ENCODE results near the gene DGAT2. TPM values are rescaled to one million over a fixed set of nuclear protein-coding genes. Genes with fewer than 3 reads are reported as not detected.

Gene DGAT2
- total RNA-seq, 2 donors from 2014 or later = 6.0 to 14.2 TPM

- Histone ChIP-seq H3K4me3 (ENCODE audit: low read length) (no peak overlapping the region), H3K27me3 (ENCODE audit: control insufficient read depth, insufficient read depth, low read length, poor library complexity, severe bottlenecking) (no peaks in the 10 kb centered on the region), H3K9me3 (ENCODE audit: control insufficient read depth, low read length) (no peaks in the 10 kb centered on the region), H3K36me3 (ENCODE audit: control insufficient read depth, insufficient read depth, low read length) (no peaks in the 10 kb centered on the region), H3K9ac (ENCODE audit: extremely low read depth, low read length, poor library complexity, severe bottlenecking) (no peak overlapping the region), H3K4me1 (ENCODE audit: control insufficient read depth, insufficient read depth, low read length) (no peaks in the 10 kb centered on the region), H3K27ac (ENCODE audit: low read depth, low read length) (no peak overlapping the region)
- no peak for DNase-seq
- TF ChIP-seq CTCF (conservative IDR thresholded peaks at IDR 0.05) = no peak
- no peaks in the 10 kb centered on the region for H3K9me3 Mint-ChIP-seq
- H3K4me1 Mint-ChIP-seq = peaks cover 27% of the 10 kb centered on the region
- H3K27me3 Mint-ChIP-seq (ENCODE audit: insufficient read depth) = peaks cover 19% of the 10 kb centered on the region
- H3K27ac Mint-ChIP-seq = no peak overlapping the region
- H3K4me3 Mint-ChIP-seq = no peak overlapping the region
- 94 to 96% methylated on average over 3 of the region's 3 CpGs for WGBS, 2 experiments (ENCODE audit: insufficient coverage in 1 of 2, insufficient read length in 1 of 2)
- no peaks in the 10 kb centered on the region for H3K36me3 Mint-ChIP-seq (ENCODE audit: low read depth)
These were observed 7.7 kb upstream of the DGAT2 start for GRCh38 chr11:75760710-75761493.

GRCh38 chr11:75762158-75762557, 6.4 kb upstream of the DGAT2 start:
- no peak overlapping the region for H3K27ac Mint-ChIP-seq
- no peak for DNase-seq
- Histone ChIP-seq H3K36me3 (ENCODE audit: control insufficient read depth, insufficient read depth, low read length) (no peaks in the 10 kb centered on the region), H3K27ac (ENCODE audit: low read depth, low read length) (no peak overlapping the region), H3K9me3 (ENCODE audit: control insufficient read depth, low read length) (no peaks in the 10 kb centered on the region), H3K9ac (ENCODE audit: extremely low read depth, low read length, poor library complexity, severe bottlenecking) (no peak overlapping the region), H3K27me3 (ENCODE audit: control insufficient read depth, insufficient read depth, low read length, poor library complexity, severe bottlenecking) (no peaks in the 10 kb centered on the region), H3K4me3 (ENCODE audit: low read length) (no peak overlapping the region), H3K4me1 (ENCODE audit: control insufficient read depth, insufficient read depth, low read length) (no peaks in the 10 kb centered on the region)
- peaks cover 35% of the 10 kb centered on the region for H3K4me1 Mint-ChIP-seq
- no peak for TF ChIP-seq CTCF (conservative IDR thresholded peaks at IDR 0.05)
- 92 to 98% methylated on average over 6 to 8 of the region's 8 CpGs for WGBS, 2 experiments (ENCODE audit: insufficient coverage in 1 of 2, insufficient read length in 1 of 2)
- no peaks in the 10 kb centered on the region for H3K36me3 Mint-ChIP-seq (ENCODE audit: low read depth)
- no peak overlapping the region for H3K4me3 Mint-ChIP-seq
- H3K9me3 Mint-ChIP-seq = peaks cover under 1% of the 10 kb centered on the region
- H3K27me3 Mint-ChIP-seq (ENCODE audit: insufficient read depth) = peaks cover 32% of the 10 kb centered on the region

- H3K27ac ChIP-seq (ENCODE audit: low read depth, low read length) = no peak overlapping the region
- H3K4me1 Mint-ChIP-seq = peaks cover 38% of the 10 kb centered on the region
- no peak overlapping the region for H3K4me3 ChIP-seq (ENCODE audit: low read length)
- H3K9me3 Mint-ChIP-seq = peaks cover 6% of the 10 kb centered on the region
- H3K9me3 ChIP-seq (ENCODE audit: control insufficient read depth, low read length) = no peaks in the 10 kb centered on the region
- TF ChIP-seq CTCF (conservative IDR thresholded peaks at IDR 0.05) = no peak
- WGBS, 2 experiments (ENCODE audit: insufficient coverage in 1 of 2, insufficient read length in 1 of 2) = 80 to 100% methylated on average over 1 of the region's 2 CpGs
- H3K27me3 ChIP-seq (ENCODE audit: control insufficient read depth, insufficient read depth, low read length, poor library complexity, severe bottlenecking) = no peaks in the 10 kb centered on the region
- no peak overlapping the region for H3K27ac Mint-ChIP-seq
- no peak for DNase-seq
- no peak overlapping the region for H3K9ac ChIP-seq (ENCODE audit: extremely low read depth, low read length, poor library complexity, severe bottlenecking)
- H3K36me3 ChIP-seq (ENCODE audit: control insufficient read depth, insufficient read depth, low read length) = no peaks in the 10 kb centered on the region
- peaks cover 38% of the 10 kb centered on the region for H3K27me3 Mint-ChIP-seq (ENCODE audit: insufficient read depth)
- H3K4me1 ChIP-seq (ENCODE audit: control insufficient read depth, insufficient read depth, low read length) = no peaks in the 10 kb centered on the region
- H3K36me3 Mint-ChIP-seq (ENCODE audit: low read depth) = no peaks in the 10 kb centered on the region
- H3K4me3 Mint-ChIP-seq = no peak overlapping the region
These were observed 5.7 kb upstream of the DGAT2 start for GRCh38 chr11:75762885-75763284.

All from endodermal cell (in vitro differentiated cells).